ENCODE data around the gene C2. TPM values are rescaled to one million over a fixed set of nuclear protein-coding genes. Genes with fewer than 3 reads are reported as not detected.

C2 gene
- total RNA-seq, 2 donors from 2014 or later, result 13.8 to 40.2 TPM

DNA sequence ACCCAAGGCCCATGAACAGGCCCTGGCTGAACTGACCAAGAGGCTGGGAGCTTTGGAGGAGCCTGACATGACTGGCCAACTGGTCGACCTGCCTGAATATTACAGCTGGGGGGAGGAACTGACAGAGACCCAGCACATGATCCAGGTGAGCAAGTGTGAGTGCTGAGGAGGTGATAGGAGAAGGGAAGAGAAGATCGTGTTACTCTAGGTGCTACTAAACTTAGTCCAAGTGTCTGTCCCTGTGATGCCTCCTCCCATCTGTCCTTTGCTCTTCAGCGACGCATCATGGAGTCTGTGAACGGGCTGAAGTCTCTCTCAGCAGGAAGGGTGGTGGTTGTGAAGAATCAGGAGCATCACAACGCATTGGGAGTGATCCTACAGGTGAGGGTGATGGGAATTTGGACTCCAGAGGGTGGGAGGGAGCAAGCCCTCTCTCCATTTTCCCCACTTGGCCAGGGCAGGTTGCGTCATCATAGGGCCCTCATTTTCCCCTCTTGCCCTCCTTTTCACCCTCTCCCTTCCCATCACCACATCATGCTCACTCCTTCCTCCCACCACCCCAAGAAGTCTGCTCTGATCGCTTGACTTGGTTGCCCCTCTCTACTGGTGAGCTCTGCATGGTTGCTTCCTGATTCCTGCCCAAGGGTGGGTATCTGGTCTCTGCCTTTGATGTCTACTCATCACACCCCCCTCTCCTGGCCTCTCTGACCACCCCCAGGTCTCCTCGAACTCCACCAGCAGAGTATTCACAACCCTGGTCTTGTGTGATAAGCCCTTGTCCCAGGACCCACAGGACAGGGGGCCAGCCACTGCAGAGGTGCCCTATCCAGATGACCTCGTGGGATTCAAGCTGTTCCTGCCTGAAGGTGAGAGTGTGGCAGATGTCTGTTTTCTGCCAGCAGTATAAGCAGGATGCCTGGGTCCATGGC is 39.7 kb downstream of the C2 start:
- Histone ChIP-seq H3K9me3 (no peaks in the 10 kb centered on the region), H3K27me3 (replicated peaks; ENCODE audit: insufficient read depth) (no peaks in the 10 kb centered on the region), H3K4me1 (ENCODE audit: control insufficient read depth in 1 of 2, low read depth in 2 of 2) (peaks cover 10 to 20% of the 10 kb centered on the region in 2 donors), H3K4me3 (no peak overlapping the region), H3K27ac (no peak overlapping the region), H3K36me3 (peaks cover 62% of the 10 kb centered on the region)
- DNase-seq (ENCODE audit: low spot score) (no peak), ATAC-seq (ENCODE audit: insufficient number of reproducible peaks, low FRiP score, low read depth) (no peak)
- TF ChIP-seq, protein P1, sequence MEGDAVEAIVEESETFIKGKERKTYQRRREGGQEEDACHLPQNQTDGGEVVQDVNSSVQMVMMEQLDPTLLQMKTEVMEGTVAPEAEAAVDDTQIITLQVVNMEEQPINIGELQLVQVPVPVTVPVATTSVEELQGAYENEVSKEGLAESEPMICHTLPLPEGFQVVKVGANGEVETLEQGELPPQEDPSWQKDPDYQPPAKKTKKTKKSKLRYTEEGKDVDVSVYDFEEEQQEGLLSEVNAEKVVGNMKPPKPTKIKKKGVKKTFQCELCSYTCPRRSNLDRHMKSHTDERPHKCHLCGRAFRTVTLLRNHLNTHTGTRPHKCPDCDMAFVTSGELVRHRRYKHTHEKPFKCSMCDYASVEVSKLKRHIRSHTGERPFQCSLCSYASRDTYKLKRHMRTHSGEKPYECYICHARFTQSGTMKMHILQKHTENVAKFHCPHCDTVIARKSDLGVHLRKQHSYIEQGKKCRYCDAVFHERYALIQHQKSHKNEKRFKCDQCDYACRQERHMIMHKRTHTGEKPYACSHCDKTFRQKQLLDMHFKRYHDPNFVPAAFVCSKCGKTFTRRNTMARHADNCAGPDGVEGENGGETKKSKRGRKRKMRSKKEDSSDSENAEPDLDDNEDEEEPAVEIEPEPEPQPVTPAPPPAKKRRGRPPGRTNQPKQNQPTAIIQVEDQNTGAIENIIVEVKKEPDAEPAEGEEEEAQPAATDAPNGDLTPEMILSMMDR (IDR thresholded peaks at IDR 0.05), result no peak

DNA sequence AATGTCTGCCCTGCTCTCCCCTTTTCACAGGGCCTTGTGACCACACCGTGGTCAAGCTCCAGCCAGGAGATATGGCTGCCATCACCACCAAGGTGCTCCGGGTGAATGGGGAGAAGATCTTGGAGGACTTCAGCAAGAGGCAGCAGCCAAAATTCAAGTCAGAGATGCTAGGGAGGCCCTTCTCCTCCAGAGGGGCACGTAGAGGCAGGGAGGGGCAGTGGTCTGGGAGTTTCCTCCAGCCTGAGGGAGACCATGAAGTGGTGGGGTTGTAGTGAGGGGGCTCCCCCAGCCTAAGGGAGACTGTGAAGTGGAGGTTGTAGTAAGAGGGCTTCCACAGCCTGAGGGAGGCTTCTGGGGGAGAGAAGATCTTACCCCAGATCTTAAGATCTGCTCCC is 40.4 kb downstream of the C2 start:
- Histone ChIP-seq H3K4me1 (ENCODE audit: control insufficient read depth in 1 of 2, low read depth in 2 of 2) (peaks cover 13 to 25% of the 10 kb centered on the region in 2 donors), H3K27ac (no peak overlapping the region), H3K27me3 (replicated peaks; ENCODE audit: insufficient read depth) (no peaks in the 10 kb centered on the region), H3K4me3 (no peak overlapping the region), H3K9me3 (no peaks in the 10 kb centered on the region), H3K36me3 (peaks cover 56% of the 10 kb centered on the region)
- DNase-seq (ENCODE audit: low spot score) (no peak), ATAC-seq (ENCODE audit: insufficient number of reproducible peaks, low FRiP score, low read depth) (no peak)
- TF ChIP-seq, protein P1 (IDR thresholded peaks at IDR 0.05), result no peak

DNA sequence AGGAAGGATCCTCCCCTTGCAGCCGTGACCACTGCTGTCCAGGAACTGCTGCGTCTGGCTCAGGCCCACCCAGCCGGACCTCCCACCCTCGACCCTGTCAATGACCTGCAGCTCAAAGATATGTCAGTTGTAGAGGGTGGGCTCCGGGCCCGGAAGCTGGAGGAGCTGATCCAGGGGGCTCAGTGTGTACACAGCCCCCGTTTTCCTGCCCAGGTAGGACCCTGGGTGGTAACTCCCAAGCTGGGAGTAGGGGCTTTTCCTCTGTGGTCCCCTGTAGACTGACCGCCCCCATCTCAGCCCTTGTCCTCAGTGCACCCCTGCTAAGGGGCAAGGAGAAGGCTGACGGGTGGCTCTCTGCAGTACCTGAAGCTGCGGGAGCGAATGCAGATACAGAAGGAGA is 40.8 kb downstream of the C2 start:
- no peak for ATAC-seq (ENCODE audit: insufficient number of reproducible peaks, low FRiP score, low read depth)
- Histone ChIP-seq H3K4me1 (ENCODE audit: control insufficient read depth in 1 of 2, low read depth in 2 of 2) (peaks cover 15 to 29% of the 10 kb centered on the region in 2 donors), H3K27me3 (replicated peaks; ENCODE audit: insufficient read depth) (no peaks in the 10 kb centered on the region), H3K27ac (no peak overlapping the region), H3K9me3 (no peaks in the 10 kb centered on the region), H3K36me3 (peaks cover 53% of the 10 kb centered on the region), H3K4me3 (no peak overlapping the region)
- TF ChIP-seq, protein P1 (IDR thresholded peaks at IDR 0.05), result no peak
- no peak for DNase-seq (ENCODE audit: low spot score)

DNA sequence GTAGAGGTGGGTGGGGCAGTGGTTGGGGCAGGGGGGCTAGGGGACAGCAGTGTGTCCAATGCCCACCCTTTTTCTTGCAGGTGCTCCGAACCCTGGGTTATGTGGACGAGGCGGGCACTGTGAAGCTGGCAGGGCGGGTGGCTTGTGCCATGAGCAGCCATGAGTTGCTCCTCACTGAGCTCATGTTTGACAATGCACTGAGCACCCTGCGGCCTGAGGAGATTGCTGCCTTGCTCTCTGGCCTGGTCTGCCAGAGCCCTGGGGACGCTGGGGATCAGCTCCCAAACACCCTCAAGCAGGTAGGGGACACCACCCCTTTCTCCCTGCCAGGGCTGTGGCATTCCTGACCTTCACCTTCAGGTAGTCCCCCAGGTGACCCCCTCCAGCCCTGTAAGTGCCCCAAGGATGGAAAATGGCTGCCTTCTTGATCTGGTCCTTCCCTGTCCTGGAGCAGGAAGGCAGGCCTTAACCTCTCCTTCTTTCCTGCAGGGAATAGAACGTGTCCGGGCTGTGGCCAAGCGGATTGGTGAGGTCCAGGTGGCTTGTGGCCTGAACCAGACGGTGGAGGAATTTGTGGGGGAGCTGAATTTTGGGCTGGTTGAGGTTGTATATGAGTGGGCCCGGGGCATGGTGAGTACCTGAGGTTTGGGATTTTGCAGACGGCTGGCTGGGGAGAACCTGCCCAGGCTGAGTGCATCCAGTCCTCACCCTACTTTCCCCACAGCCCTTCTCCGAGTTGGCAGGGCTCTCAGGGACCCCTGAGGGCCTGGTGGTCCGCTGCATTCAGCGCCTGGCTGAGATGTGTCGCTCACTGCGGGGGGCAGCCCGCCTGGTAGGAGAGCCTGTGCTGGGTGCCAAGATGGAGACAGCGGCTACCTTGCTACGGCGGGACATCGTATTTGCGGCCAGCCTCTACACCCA is 41.5 kb downstream of the C2 start:
- TF ChIP-seq, protein P1 (IDR thresholded peaks at IDR 0.05), result no peak
- H3K36me3 ChIP-seq, result peaks cover 45% of the 10 kb centered on the region
- no peaks in the 10 kb centered on the region for H3K27me3 ChIP-seq (replicated peaks; ENCODE audit: insufficient read depth)
- H3K27ac ChIP-seq, result no peak overlapping the region
- H3K4me1 ChIP-seq (ENCODE audit: control insufficient read depth in 1 of 2, low read depth in 2 of 2), result peaks cover 19 to 36% of the 10 kb centered on the region in 2 donors
- DNase-seq (ENCODE audit: low spot score) (no peak), ATAC-seq (ENCODE audit: insufficient number of reproducible peaks, low FRiP score, low read depth) (no peak)
- H3K4me3 ChIP-seq, result no peak overlapping the region
- H3K9me3 ChIP-seq, result no peaks in the 10 kb centered on the region

All from thoracic aorta (tissue), 2 donors.